ENCODE data around the gene ELOVL5. TPM values are rescaled to one million over a fixed set of nuclear protein-coding genes. Genes with fewer than 3 reads are reported as not detected.

ELOVL5 gene
- total and polyA plus RNA-seq, 2 donors: 54.3 to 72.6 TPM

GRCh38 chr6:53300656-53301551 lies 47.8 kb downstream of the ELOVL5 start:
- Histone ChIP-seq H3K36me3 (ENCODE audit: insufficient read depth) (no peaks in the 10 kb centered on the region), H3K4me1 (ENCODE audit: insufficient read depth) (peaks cover 1% of the 10 kb centered on the region), H3K27ac (ENCODE audit: low read depth) (no peak overlapping the region), H3K4me3 (ENCODE audit: low read depth, low read length) (no peak overlapping the region)
- 63% methylated on average over 9 of the region's 9 CpGs for WGBS
- no peak for DNase-seq (ENCODE audit: extremely low spot score)

- Histone ChIP-seq H3K4me1 (ENCODE audit: insufficient read depth) (peaks cover 1% of the 10 kb centered on the region), H3K27ac (ENCODE audit: low read depth) (no peak overlapping the region), H3K36me3 (ENCODE audit: insufficient read depth) (no peaks in the 10 kb centered on the region), H3K4me3 (ENCODE audit: low read depth, low read length) (no peak overlapping the region)
- DNase-seq (ENCODE audit: extremely low spot score): no peak
- 63% methylated on average over 7 of the region's 7 CpGs for WGBS
These were observed 49.3 kb downstream of the ELOVL5 start for GRCh38 chr6:53299331-53300005.

- Histone ChIP-seq H3K27ac (ENCODE audit: low read depth) (no peak overlapping the region), H3K4me3 (ENCODE audit: low read depth, low read length) (no peak overlapping the region), H3K4me1 (ENCODE audit: insufficient read depth) (peaks cover 1% of the 10 kb centered on the region), H3K36me3 (ENCODE audit: insufficient read depth) (no peaks in the 10 kb centered on the region)
- 82% methylated on average over 4 of the region's 4 CpGs for WGBS
- no peak for DNase-seq (ENCODE audit: extremely low spot score)
These were observed 51.7 kb downstream of the ELOVL5 start for GRCh38 chr6:53297004-53297403.

GRCh38 chr6:53295176-53295575 lies 53.6 kb downstream of the ELOVL5 start:
- Histone ChIP-seq H3K4me1 (ENCODE audit: insufficient read depth) (peaks cover 1% of the 10 kb centered on the region), H3K36me3 (ENCODE audit: insufficient read depth) (no peaks in the 10 kb centered on the region), H3K27ac (ENCODE audit: low read depth) (no peak overlapping the region), H3K4me3 (ENCODE audit: low read depth, low read length) (no peak overlapping the region)
- DNase-seq (ENCODE audit: extremely low spot score): no peak
- 78% methylated on average over 1 of the region's 1 CpG for WGBS

- H3K36me3 ChIP-seq (ENCODE audit: insufficient read depth): no peaks in the 10 kb centered on the region
- DNase-seq (ENCODE audit: extremely low spot score): no peak
- H3K4me1 ChIP-seq (ENCODE audit: insufficient read depth): peaks cover 1% of the 10 kb centered on the region
- WGBS: 97% methylated on average over 1 of the region's 1 CpG
- no peak overlapping the region for H3K27ac ChIP-seq (ENCODE audit: low read depth)
- H3K4me3 ChIP-seq (ENCODE audit: low read depth, low read length): no peak overlapping the region
These were observed 54.1 kb downstream of the ELOVL5 start for GRCh38 chr6:53294611-53295010.

- 87% methylated on average over 3 of the region's 3 CpGs for WGBS
- Histone ChIP-seq H3K4me1 (ENCODE audit: insufficient read depth) (peaks cover 1% of the 10 kb centered on the region), H3K4me3 (ENCODE audit: low read depth, low read length) (no peak overlapping the region), H3K27ac (ENCODE audit: low read depth) (no peak overlapping the region), H3K36me3 (ENCODE audit: insufficient read depth) (no peaks in the 10 kb centered on the region)
- no peak for DNase-seq (ENCODE audit: extremely low spot score)
These were observed 54.7 kb downstream of the ELOVL5 start for GRCh38 chr6:53294095-53294494.

- DNase-seq (ENCODE audit: extremely low spot score): no peak
- no peak overlapping the region for H3K27ac ChIP-seq (ENCODE audit: low read depth)
- WGBS: 93% methylated on average over 3 of the region's 3 CpGs
- no peaks in the 10 kb centered on the region for H3K36me3 ChIP-seq (ENCODE audit: insufficient read depth)
- no peak overlapping the region for H3K4me3 ChIP-seq (ENCODE audit: low read depth, low read length)
- H3K4me1 ChIP-seq (ENCODE audit: insufficient read depth): peaks cover 1% of the 10 kb centered on the region
These were observed 55.1 kb downstream of the ELOVL5 start for GRCh38 chr6:53293691-53294090.

- Histone ChIP-seq H3K4me1 (ENCODE audit: insufficient read depth) (no peaks in the 10 kb centered on the region), H3K27ac (ENCODE audit: low read depth) (no peak overlapping the region), H3K36me3 (ENCODE audit: insufficient read depth) (no peaks in the 10 kb centered on the region), H3K4me3 (ENCODE audit: low read depth, low read length) (no peak overlapping the region)
- no peak for DNase-seq (ENCODE audit: extremely low spot score)
- WGBS: 85% methylated on average over 2 of the region's 2 CpGs
These were observed 57.9 kb downstream of the ELOVL5 start for GRCh38 chr6:53290537-53291510.

GRCh38 chr6:53287336-53288225 lies 61.2 kb downstream of the ELOVL5 start:
- H3K4me1 ChIP-seq (ENCODE audit: insufficient read depth): no peaks in the 10 kb centered on the region
- WGBS: 56% methylated on average over 9 of the region's 9 CpGs
- H3K4me3 ChIP-seq (ENCODE audit: low read depth, low read length): no peak overlapping the region
- no peak for DNase-seq (ENCODE audit: extremely low spot score)
- no peaks in the 10 kb centered on the region for H3K36me3 ChIP-seq (ENCODE audit: insufficient read depth)
- H3K27ac ChIP-seq (ENCODE audit: low read depth): no peak overlapping the region

GRCh38 chr6:53284901-53285300 lies 63.8 kb downstream of the ELOVL5 start:
- no peak overlapping the region for H3K27ac ChIP-seq (ENCODE audit: low read depth)
- H3K4me1 ChIP-seq (ENCODE audit: insufficient read depth): no peaks in the 10 kb centered on the region
- WGBS: 88% methylated on average over 4 of the region's 4 CpGs
- no peaks in the 10 kb centered on the region for H3K36me3 ChIP-seq (ENCODE audit: insufficient read depth)
- no peak overlapping the region for H3K4me3 ChIP-seq (ENCODE audit: low read depth, low read length)
- DNase-seq (ENCODE audit: extremely low spot score): no peak

GRCh38 chr6:53282741-53283140 lies 66.0 kb downstream of the ELOVL5 start:
- H3K27ac ChIP-seq (ENCODE audit: low read depth): no peak overlapping the region
- H3K4me3 ChIP-seq (ENCODE audit: low read depth, low read length): no peak overlapping the region
- no peak for DNase-seq (ENCODE audit: extremely low spot score)
- H3K36me3 ChIP-seq (ENCODE audit: insufficient read depth): no peaks in the 10 kb centered on the region
- WGBS: 50% methylated on average over 2 of the region's 2 CpGs
- no peaks in the 10 kb centered on the region for H3K4me1 ChIP-seq (ENCODE audit: insufficient read depth)

GRCh38 chr6:53282234-53282633 lies 66.5 kb downstream of the ELOVL5 start:
- WGBS: 82% methylated on average over 2 of the region's 2 CpGs
- H3K4me1 ChIP-seq (ENCODE audit: insufficient read depth): no peaks in the 10 kb centered on the region
- no peak overlapping the region for H3K27ac ChIP-seq (ENCODE audit: low read depth)
- no peaks in the 10 kb centered on the region for H3K36me3 ChIP-seq (ENCODE audit: insufficient read depth)
- no peak overlapping the region for H3K4me3 ChIP-seq (ENCODE audit: low read depth, low read length)
- DNase-seq (ENCODE audit: extremely low spot score): no peak
